ENCODE measurements around the gene SUPT6H. TPM values are rescaled to one million over a fixed set of nuclear protein-coding genes. Genes with fewer than 3 reads are reported as not detected.
"Not testable (repeated sequence)": the region's sequence is repeated elsewhere in the genome, so short reads cannot be mapped to it uniquely, and the experiment has no call there.

Gene SUPT6H
- total RNA-seq, 4 donors from 2014 or later: 48.7 to 87.3 (median 71.9) TPM

DNA sequence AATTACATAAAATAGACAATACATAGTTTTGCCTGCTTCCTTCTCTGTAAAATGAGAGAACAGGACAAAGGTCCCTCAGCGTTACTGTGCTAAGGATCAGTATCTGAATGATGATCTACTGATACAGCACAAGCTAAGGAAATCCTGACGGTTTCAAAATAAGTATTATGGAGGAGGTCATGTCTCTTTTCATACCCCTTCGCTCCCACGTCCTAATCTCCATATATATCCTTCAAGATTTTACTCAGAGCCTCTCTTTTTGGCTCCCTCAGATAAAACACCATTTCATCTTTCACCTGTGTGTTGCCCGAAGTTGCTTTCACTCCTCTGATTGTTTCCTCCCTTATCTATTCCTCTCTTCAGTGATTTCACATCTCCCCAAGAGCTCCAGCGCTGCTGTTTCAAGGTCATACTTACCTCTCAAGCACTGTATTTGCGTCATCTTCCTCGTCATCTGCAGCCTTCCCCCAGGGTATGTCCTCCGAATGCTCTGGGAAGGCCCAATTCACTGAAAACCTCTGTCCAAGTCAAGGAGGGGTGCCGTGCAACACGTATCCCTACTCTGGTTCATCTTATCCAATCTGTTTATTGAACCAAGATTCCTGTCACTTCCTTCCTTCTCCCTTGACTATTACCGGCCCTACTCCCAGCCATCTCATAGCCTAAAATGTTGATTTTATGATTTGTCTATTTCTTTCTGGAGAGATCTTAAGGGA is 15.8 kb upstream of the SUPT6H start:
- H3K36me3 ChIP-seq: peaks cover 0 to 55% of the 10 kb centered on the region in 2 donors
- peaks cover 6 to 42% (median 8%) of the 10 kb centered on the region in 3 donors for H3K4me1 ChIP-seq
- peak overlapping the region; percentile 77 to 98 (median 92) for H3K27ac ChIP-seq
- TF ChIP-seq POLR2AphosphoS5 (IDR thresholded peaks at IDR 0.05) (no peak), EP300 (IDR thresholded peaks at IDR 0.05) (no peak), POLR2A (IDR thresholded peaks at IDR 0.05) (no peak)
- TF ChIP-seq, protein P1, sequence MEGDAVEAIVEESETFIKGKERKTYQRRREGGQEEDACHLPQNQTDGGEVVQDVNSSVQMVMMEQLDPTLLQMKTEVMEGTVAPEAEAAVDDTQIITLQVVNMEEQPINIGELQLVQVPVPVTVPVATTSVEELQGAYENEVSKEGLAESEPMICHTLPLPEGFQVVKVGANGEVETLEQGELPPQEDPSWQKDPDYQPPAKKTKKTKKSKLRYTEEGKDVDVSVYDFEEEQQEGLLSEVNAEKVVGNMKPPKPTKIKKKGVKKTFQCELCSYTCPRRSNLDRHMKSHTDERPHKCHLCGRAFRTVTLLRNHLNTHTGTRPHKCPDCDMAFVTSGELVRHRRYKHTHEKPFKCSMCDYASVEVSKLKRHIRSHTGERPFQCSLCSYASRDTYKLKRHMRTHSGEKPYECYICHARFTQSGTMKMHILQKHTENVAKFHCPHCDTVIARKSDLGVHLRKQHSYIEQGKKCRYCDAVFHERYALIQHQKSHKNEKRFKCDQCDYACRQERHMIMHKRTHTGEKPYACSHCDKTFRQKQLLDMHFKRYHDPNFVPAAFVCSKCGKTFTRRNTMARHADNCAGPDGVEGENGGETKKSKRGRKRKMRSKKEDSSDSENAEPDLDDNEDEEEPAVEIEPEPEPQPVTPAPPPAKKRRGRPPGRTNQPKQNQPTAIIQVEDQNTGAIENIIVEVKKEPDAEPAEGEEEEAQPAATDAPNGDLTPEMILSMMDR (IDR thresholded peaks at IDR 0.05): no peak
- no peaks in the 10 kb centered on the region for H3K9me3 ChIP-seq
- H3K27me3 ChIP-seq: no peaks in the 10 kb centered on the region
- peak overlapping the region; percentile 14 to 82 for H3K4me3 ChIP-seq
- no peak for ATAC-seq
- WGBS, 2 donors (ENCODE audit: low coverage in 1 of 2): 50 to 60% methylated on average over 7 to 12 of the region's 12 CpGs

DNA sequence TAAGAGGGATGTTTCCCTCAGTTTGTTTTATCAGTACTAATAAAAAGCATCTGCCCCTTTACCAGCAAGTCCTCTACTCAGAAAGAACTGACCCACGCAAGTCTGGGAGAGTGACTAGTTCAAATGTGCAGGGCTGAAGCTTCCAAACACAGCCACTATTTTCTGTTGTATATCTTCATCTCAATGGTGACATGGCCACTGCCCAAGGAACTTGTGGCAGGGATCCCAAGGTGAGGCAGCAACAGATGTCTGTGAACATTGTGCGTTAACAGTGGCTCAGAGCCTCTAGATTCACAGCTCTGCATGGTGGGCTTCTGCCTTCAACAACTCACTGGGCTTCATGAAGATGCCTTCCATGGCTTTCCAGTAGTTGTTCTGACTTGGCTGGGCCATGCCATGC is 13.3 kb upstream of the SUPT6H start:
- Histone ChIP-seq H3K27me3 (no peaks in the 10 kb centered on the region), H3K4me1 (peaks cover 5 to 27% (median 6%) of the 10 kb centered on the region in 3 donors), H3K36me3 (peaks cover 0 to 53% of the 10 kb centered on the region in 2 donors), H3K9me3 (no peaks in the 10 kb centered on the region), H3K27ac (peak overlapping the region in 1 of 4 donors; percentile 4), H3K4me3 (no peak overlapping the region)
- TF ChIP-seq, protein P1 (IDR thresholded peaks at IDR 0.05): no peak
- TF ChIP-seq POLR2A (IDR thresholded peaks at IDR 0.05) (no peak), EP300 (IDR thresholded peaks at IDR 0.05) (no peak), POLR2AphosphoS5 (IDR thresholded peaks at IDR 0.05) (no peak)
- ATAC-seq: no peak
- WGBS, 2 donors (ENCODE audit: low coverage in 1 of 2): 69 to 80% methylated on average over 1 to 2 of the region's 2 CpGs

DNA sequence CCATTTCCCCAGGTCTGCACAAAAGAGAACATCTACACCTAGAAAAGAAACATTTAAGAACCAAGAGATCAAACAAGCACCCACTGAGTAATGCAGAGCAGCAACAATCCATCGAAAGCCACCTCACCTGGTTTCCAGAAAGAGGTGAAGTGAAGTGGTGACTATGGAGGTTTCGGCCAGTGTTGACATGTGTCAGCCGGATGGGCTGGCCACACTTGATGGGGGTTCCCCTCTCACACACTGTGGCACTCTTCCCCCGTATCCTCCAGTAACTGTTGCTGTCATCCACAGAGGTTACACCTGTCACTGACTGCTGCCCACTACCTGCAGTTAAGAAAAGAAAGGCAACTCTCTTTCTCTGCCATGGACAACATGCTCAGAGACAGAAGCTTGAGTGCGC is 6.8 kb upstream of the SUPT6H start:
- Histone ChIP-seq H3K27me3 (no peaks in the 10 kb centered on the region), H3K9me3 (no peaks in the 10 kb centered on the region), H3K27ac (no peak overlapping the region), H3K4me1 (peaks cover 0 to 7% (median 0%) of the 10 kb centered on the region in 3 donors), H3K4me3 (no peak overlapping the region), H3K36me3 (peaks cover 0 to 84% of the 10 kb centered on the region in 2 donors)
- TF ChIP-seq EP300 (IDR thresholded peaks at IDR 0.05) (no peak), POLR2A (IDR thresholded peaks at IDR 0.05) (no peak), POLR2AphosphoS5 (IDR thresholded peaks at IDR 0.05) (no peak)
- TF ChIP-seq, protein P1 (IDR thresholded peaks at IDR 0.05): no peak
- ATAC-seq: no peak
- WGBS, 2 donors (ENCODE audit: low coverage in 1 of 2): 100% methylated on average over 1 to 4 of the region's 5 CpGs

DNA sequence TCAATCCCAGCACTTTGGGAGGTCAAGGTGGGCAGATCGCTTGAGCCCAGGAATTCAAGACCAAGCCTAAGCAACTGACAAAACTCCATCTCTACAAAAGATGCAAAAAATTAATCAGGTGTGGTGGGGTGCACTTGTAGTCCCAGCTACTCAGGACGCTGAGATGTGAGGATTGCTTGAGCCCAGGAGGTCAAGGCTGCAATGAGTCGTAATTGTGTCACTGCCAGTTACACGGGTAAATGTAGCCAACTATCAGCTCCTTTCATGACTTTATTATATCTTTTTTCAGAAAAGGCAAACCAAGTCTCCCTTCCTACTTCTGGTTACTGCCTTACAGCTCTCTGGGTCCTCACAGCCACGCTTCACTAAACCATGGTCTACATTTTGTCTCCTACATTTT is 4.2 kb upstream of the SUPT6H start:
- no peak for ATAC-seq

DNA sequence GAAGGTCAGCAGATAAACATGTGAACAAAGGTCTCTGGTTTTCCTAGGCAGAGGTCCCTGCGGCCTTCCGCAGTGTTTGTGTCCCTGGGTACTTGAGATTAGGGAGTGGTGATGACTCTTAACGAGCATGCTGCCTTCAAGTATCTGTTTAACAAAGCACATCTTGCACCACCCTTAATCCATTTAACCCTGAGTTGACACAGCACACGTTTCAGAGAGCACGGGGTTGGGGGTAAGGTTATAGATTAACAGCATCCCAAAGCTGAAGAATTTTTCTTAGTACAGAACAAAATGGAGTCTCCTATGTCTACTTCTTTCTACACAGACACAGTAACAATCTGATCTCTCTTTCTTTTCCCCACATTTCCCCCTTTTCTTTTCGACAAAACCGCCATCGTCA is 3.7 kb upstream of the SUPT6H start:
- H3K36me3 ChIP-seq: peaks cover 0 to 59% of the 10 kb centered on the region in 2 donors
- H3K27me3 ChIP-seq, ATAC-seq, H3K4me3 ChIP-seq, H3K27ac ChIP-seq, H3K9me3 ChIP-seq: not testable (repeated sequence)
- WGBS, 2 donors (ENCODE audit: low coverage in 1 of 2): no CpG with 5 or more reads among the region's 8 CpGs
- H3K4me1 ChIP-seq: peaks cover 5 to 28% (median 13%) of the 10 kb centered on the region in 3 donors

More for the DNA sequence above, 4.2 kb upstream of the SUPT6H start:
- WGBS, 2 donors (ENCODE audit: low coverage in 1 of 2): 79 to 87% methylated on average over 4 to 5 of the region's 5 CpGs
- Histone ChIP-seq H3K4me3 (no peak overlapping the region), H3K27me3 (no peaks in the 10 kb centered on the region), H3K27ac (no peak overlapping the region), H3K36me3 (peaks cover 0 to 63% of the 10 kb centered on the region in 2 donors), H3K4me1 (peaks cover 0 to 22% (median 8%) of the 10 kb centered on the region in 3 donors), H3K9me3 (no peaks in the 10 kb centered on the region)
- TF ChIP-seq POLR2A (IDR thresholded peaks at IDR 0.05): no peak
- no peak for TF ChIP-seq POLR2AphosphoS5 (IDR thresholded peaks at IDR 0.05)
- TF ChIP-seq, protein P1 (IDR thresholded peaks at IDR 0.05): no peak
- TF ChIP-seq EP300 (IDR thresholded peaks at IDR 0.05): no peak

DNA sequence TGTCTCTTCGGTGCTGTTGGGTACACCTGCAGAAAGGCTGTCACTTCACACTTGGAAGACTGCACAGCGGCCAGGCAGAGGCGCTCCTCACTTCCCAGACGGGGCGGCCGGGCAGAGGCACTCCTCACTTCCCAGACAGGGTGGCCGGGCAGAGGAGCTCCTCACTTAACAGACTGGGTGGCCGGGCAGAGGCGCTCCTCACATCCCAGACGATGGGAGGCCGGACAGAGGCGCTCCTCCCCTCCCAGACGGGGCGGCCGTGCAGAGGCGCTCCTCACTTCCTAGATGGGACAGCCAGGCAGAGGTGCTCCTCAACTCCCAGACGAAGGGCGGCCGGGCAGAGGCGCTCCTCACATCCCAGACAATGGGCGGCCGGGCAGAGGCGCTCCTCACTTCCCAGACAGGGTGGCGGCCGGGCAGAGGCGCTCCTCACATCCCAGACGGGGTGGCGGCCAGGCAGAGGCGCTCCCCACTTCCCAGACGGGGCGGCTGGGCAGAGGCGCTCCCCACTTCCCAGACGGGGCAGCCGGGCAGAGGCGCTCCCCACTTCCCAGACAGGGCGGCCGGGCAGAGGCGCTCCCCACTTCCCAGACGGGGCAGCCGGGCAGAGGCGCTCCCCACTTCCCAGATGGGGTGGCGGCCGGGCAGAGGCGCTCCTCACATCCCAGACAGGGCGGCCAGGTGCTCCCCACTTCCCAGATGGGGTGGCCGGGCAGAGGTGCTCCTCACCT is 3.1 kb upstream of the SUPT6H start:
- Histone ChIP-seq H3K4me1 (peaks cover 6 to 34% (median 15%) of the 10 kb centered on the region in 3 donors), H3K36me3 (peaks cover 0 to 53% of the 10 kb centered on the region in 2 donors)
- no CpG with 5 or more reads among the region's 46 CpGs for WGBS, 2 donors (ENCODE audit: low coverage in 1 of 2)
- not testable (repeated sequence) for ATAC-seq, H3K4me3 ChIP-seq, H3K27me3 ChIP-seq, H3K9me3 ChIP-seq, H3K27ac ChIP-seq

DNA sequence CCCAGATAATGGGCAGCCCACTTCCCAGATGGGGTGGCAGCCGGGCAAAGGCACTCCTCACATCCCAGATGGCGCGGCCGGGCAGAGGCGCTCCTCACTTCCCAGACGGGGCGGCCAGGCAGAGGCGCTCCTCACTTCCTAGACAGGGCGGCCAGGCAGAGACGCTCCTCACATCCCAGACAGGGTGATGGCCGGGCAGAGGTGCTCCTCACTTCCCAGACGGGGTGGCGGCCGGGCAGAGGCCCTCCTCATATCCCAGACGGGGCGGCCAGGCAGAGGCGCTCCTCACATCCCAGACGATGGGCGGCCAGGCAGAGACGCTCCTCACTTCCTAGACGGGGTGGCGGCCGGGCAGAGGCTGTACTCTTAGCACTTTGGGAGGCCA is 2.5 kb upstream of the SUPT6H start:
- Histone ChIP-seq H3K4me1 (peaks cover 6 to 40% (median 19%) of the 10 kb centered on the region in 3 donors), H3K36me3 (peaks cover 0 to 47% of the 10 kb centered on the region in 2 donors)
- H3K27me3 ChIP-seq, H3K9me3 ChIP-seq, ATAC-seq, H3K4me3 ChIP-seq, H3K27ac ChIP-seq: not testable (repeated sequence)
- WGBS, 2 donors (ENCODE audit: low coverage in 1 of 2): no CpG with 5 or more reads among the region's 23 CpGs
